CD4-positive, alpha-beta T cell treated with Interferon alpha-2 for 1 hour (primary cell): ENCODE measurements around the gene EHBP1.

ENCODE experiments used
- DNase-seq, 2 donors: peaks; one replicate each; pipeline ENCODE4 v3.0.0-alpha.2; 2020 to 2022

The EHBP1 gene

GRCh38 chr2:62895632-62896009 lies 190.1 kb downstream of the EHBP1 start:
- DNase-seq, result no peak

- no peak for DNase-seq
Observed at GRCh38 chr2:62897187-62897827, 191.8 kb downstream of the EHBP1 start.

GRCh38 chr2:62904344-62904743 lies 198.8 kb downstream of the EHBP1 start:
- DNase-seq, result no peak

GRCh38 chr2:62908145-62908544 lies 202.6 kb downstream of the EHBP1 start:
- DNase-seq, result no peak

- no peak for DNase-seq
Observed at GRCh38 chr2:62913311-62913710, 207.8 kb downstream of the EHBP1 start.

GRCh38 chr2:62919041-62919440 lies 213.5 kb downstream of the EHBP1 start:
- no peak for DNase-seq

GRCh38 chr2:62920070-62920469 lies 214.6 kb downstream of the EHBP1 start:
- no peak for DNase-seq

- no peak for DNase-seq
Observed at GRCh38 chr2:62923242-62923641, 217.7 kb downstream of the EHBP1 start.

- DNase-seq, result no peak
Observed at GRCh38 chr2:62923881-62924280, 218.4 kb downstream of the EHBP1 start.

GRCh38 chr2:62928015-62928414 lies 222.5 kb downstream of the EHBP1 start:
- no peak for DNase-seq

- DNase-seq, result no peak
Observed at GRCh38 chr2:62931536-62931935, 226.0 kb downstream of the EHBP1 start.

GRCh38 chr2:62933398-62933917 lies 227.9 kb downstream of the EHBP1 start:
- no peak for DNase-seq

- no peak for DNase-seq
Observed at GRCh38 chr2:62934517-62934916, 229.0 kb downstream of the EHBP1 start.

- no peak for DNase-seq
Observed at GRCh38 chr2:62938126-62938525, 232.6 kb downstream of the EHBP1 start.

GRCh38 chr2:62939735-62940491 lies 234.4 kb downstream of the EHBP1 start:
- DNase-seq, result no peak

- no peak for DNase-seq
Observed at GRCh38 chr2:62940697-62941096, 235.2 kb downstream of the EHBP1 start.

GRCh38 chr2:62941413-62941812 lies 235.9 kb downstream of the EHBP1 start:
- DNase-seq, result no peak

- DNase-seq, result no peak
Observed at GRCh38 chr2:62944362-62944761, 238.8 kb downstream of the EHBP1 start.

- no peak for DNase-seq
Observed at GRCh38 chr2:62947403-62947802, 241.9 kb downstream of the EHBP1 start.

GRCh38 chr2:62956651-62957050 lies 251.1 kb downstream of the EHBP1 start:
- no peak for DNase-seq

- DNase-seq, result no peak
Observed at GRCh38 chr2:62958206-62958605, 252.7 kb downstream of the EHBP1 start.

- no peak for DNase-seq
Observed at GRCh38 chr2:62964050-62964449, 258.5 kb downstream of the EHBP1 start.

- no peak for DNase-seq
Observed at GRCh38 chr2:62964671-62965070, 259.2 kb downstream of the EHBP1 start.

GRCh38 chr2:62966991-62967390 lies 261.5 kb downstream of the EHBP1 start:
- DNase-seq, result no peak

- DNase-seq, result no peak
Observed at GRCh38 chr2:62968168-62968567, 262.7 kb downstream of the EHBP1 start.
